Measurements from ENCODE around the gene ADAMTS1.

The ADAMTS1 gene

DNA sequence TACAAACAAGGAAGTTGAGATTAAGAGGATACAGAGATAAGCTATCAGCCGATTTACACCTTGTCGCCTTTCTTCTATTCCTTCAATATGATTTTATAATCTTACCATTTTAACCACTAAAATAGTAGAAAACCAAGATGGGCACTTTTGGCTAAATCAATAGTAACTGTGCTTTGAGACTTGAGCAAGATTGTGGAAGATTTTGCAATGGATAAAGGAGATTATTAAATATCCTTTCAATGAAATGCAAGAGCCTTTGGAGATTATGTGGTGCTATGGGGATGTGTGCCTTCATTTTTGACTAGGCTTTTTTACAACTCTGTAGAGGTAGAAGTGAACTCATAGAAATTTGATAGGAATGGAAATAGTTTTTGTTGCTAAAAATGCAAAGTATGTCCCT lies 33.7 kb downstream of the ADAMTS1 start:
- no peak for DNase-seq

DNA sequence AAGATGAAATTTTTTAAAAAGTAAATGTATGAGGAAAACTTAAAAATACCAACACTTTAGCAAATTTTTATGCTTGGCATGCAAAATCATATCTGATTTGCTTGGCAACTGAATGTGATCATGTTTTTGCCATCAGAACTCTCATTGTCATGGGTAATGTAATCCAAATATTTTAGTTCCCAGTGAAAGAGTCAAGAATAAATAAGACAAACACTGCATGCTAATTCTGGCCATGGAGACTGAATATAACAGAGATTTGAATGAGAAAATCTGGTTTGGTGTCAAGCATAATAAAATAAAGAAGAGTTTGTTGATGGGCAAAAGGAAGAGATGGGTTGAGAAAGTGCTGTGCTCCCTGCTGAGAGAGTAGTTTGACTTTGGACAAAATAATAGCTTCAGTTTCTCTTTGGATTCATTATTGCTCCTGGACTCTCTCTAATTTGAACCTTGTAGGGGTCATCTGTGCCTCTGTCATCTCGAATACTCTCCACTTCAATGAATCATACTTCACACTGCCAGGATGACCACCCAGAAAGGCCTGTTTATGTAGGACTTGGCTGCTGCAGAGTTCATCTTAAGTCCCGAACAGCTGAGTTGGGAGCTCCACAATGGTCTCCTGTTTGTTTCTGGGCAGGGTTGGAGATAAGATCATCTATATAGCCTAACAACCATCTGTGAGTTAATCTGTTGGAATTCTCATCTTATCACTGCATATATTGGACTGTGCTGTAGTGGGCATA lies 34.4 kb downstream of the ADAMTS1 start:
- no peak for DNase-seq

DNA sequence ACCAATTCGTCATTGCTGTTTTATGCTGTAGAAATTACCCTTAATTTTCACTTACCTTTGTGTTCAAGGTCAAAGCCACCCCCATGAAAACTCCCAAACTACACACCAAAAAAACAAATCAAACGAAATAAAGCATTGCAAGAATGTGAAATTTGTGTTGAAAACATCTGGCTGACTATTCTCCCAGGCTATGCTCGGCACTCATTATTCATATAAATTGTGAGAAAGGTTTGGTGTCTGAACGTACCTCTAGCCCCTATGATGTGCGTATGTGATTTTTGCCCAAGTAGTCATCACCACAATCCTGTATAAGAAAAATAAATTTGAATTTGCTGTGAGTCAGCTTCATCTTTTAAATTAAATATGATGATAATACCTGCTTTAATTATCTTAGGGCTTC lies 34.9 kb downstream of the ADAMTS1 start:
- no peak for DNase-seq

DNA sequence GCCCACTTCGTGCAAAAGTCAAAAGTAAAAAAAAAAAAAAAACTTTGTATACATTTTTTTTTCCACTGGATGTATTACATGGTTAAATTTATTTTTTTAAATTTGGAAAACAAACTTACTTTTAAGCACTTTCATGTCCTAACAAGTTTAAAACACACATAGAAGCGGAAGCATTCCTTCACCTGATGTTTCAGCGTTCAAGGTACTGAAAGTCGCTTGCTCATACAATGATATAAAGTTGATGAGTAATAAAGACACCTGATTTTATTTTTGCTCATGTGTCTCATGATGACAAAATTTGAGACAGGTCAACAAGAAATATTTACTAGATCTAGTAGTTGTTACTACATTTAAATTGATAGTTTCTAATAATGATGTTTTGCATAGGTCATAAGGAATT lies 35.5 kb downstream of the ADAMTS1 start:
- DNase-seq: no peak

DNA sequence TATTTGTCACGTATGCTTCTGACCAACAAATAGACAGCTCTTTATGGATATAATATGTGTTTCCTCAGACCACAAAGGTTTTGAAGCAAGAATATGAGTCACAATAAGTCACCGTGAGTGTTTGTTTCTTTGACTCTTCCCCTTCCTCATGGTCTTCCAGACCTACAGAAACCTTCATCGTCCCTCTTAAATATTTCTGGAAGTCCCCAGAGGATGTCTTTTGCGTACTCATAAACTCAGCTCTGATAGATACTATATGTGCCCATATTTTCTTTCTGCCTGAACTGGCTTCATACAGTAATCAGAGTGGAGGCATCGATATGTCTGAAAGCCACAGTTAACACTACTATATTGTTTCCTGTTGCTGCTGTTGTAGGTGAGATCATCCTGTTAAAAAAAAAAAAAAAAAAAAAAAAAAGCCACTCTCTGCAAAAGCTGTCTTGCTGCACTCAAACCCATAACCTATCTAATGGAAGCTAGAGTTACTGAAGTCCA lies 38.4 kb downstream of the ADAMTS1 start:
- no peak for DNase-seq

DNA sequence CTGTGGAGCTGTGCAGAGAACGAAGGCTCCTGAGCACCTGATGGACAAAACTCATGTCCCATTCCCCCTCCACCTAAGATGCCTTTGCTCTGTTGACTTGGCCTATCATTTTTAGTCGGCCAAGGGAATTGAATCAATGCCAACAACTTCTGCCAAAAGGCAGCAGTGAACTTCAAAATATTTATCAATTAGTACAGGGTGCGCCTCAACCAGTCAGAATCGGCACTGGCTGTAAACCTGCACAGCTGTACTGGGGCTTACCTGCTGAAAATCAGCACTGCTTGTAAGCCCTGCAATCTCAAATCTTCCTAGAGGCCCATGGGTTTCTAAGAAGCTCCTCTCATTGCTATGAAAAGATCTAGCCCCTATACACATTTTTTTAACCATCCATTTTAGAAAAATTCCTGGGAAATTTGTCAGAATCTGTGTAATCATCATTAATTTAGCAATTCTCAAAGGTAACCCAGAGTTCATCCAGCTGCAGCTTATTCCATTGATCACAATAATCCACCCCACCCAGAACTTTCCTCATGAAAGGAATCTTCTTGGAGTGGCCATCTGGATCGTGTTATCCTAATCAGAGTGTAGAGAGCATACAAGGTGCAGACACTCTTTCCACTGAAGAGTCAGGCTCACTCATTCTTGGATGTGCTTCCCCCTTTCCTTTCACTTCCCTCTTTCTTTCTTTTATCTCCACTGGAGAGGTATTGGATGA lies 40.2 kb downstream of the ADAMTS1 start:
- no peak for DNase-seq

DNA sequence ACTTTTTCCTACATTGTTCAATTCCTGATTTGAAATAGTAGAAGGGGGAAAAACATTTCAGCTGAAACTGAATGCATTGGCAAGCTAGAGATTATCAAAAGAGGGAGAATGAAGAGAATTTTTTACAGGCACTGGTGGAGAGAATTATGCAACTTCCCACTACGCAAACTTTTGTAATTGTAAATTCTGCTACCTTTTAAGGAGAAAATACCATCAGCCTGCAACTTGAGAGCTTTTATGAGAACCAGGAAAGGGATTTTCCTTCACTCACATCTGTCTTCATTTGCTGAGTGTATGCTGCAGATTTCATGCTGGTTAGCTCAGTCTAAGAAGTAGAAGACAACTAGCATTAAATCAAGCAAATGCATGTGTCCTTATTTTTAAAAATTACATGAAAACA lies 43.7 kb downstream of the ADAMTS1 start:
- no peak for DNase-seq

DNA sequence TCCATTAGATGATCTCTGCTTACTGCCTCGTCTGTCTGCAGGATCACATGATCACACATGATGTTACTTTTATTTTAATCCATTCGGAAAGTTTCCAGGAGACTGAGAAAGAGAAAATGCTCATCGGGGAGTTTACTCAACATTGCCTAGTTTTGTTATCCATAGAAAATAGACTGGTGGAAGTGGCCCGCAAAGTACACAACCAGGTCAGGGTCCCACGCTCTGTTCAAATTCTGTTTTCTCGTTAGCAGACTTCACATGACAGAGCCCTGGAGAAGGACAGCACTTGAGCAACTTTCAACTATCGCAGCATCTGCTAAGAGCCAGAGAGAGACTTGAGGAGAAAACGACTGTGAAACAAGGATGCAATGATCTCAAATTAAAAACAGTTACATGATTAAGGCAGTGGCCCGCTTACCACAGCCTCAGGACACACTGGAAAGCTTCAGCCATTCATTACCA lies 44.2 kb downstream of the ADAMTS1 start:
- no peak for DNase-seq

DNA sequence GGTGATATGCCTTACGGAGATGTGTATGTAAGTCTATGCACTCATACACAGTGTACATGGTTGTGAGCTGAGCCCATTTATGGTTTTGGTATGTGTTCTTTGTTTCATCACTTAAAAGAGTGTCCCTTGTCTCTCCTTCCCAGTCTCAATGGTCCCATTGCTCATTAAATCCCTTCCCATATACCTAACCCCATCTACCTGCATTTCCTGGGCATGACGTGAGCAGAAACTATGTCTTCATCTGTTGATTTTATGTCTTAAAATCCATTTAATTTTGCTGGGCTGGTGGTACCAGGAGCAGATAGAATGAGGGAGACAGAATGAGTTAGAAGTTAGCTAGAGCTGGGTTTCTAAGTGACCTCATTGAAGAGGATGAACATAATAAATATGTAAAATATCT lies 44.8 kb downstream of the ADAMTS1 start:
- DNase-seq: no peak

DNA sequence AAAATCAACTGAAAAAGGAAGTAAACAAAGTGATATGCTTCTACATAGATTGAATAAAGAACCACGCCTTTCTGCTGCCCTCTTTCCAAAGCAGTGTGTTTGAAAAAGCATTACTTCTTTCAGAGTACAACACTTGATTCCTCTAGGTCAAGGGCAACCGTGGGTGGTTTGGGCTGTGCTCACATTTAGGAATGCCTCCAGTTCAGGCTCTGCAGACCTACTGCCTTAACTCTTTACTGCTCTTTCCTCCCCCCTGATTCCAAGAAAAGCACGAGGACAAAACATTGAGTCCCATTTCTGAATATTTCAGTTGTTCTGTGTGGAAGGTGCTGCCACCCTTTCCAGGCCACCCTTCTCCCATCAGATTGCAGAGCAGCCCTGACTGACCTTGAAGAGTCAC lies 45.2 kb downstream of the ADAMTS1 start:
- no peak for DNase-seq

DNA sequence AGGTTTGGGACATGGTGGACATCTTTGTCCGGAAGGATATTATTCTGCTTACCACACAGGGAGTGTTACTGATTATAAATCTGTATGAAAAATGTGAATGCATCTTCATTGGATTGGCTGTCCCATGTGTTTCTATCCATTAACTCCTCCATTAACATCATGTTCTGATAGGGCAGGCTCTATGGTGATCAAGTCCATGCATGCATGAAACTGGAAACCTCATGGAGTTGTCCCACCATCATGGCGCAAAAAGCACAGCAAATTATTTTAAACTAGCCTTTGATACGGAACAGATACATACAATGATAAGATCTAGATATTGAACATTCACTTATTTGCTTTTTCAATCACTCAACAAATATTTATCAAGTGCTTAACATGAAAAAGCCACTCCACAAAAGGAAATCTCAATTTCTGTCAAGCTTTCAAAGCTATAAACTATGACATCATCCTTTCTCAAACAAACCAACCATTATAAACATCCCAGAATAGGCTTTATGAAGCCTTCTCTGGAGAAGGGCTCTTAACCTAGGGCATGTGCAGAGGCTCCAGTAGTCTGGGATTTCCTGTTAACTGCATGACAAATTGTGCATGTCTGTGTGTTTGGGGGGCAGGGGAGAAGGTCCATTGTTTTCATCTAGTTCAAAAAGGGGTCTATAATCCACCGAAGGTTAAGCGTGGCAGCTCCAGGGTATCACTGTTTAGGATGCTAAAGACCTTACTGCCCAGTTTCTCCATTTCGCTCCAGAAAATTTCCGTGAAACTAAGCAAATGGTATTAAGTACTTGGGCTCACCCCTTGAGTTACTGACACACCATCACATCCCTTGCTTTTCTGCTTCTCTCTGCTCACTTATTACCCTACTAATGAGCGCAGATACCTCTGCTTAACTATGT lies 46.1 kb downstream of the ADAMTS1 start:
- no peak for DNase-seq

DNA sequence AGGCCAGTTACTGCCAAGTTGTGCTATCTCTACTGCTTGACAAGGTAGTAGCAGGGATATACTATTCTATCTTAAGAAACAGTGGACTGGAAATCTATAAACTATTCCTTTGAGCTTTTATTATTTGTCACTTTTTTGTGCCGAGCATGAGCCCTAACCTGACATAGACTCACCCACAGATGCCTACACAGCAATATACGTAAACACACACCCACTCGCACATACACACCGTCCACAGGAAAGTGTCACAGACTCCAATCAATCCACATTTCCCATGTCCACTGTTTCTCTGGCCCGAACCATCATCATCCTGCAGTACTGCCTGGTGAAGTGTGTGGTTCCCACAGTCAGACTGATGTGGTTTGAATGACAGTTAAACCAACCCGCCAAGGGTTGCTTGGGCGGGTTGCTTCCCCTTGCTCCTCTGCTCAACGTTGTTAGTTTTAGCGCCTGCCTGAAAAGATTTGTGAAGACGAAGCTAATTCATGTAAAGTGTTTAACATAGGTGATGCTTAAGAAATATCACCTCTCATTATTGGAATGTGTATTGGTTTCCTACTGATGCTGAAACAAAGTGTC lies 47.2 kb downstream of the ADAMTS1 start:
- DNase-seq: no peak

DNA sequence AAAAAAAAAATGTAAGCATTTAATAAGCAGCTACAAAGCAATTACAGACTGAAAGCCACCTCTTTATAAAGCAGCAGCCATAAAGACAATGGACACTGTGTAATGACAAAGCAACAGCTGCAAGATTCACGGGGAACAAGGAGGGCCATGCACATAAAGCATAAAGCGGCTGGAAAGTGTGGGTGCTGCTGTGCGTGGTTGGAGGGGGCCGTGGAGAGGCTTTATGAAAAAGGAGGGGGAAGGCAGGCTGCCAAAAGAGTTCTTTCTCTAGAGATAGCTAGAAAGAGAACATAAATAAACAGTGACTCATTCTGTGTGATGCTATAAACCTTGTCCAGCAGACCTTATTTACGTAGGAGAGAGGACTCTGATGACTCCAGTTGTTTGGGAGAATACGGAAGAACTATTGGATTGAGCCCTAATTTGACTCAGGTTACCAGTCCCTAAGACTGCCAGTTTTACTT lies 49.3 kb downstream of the ADAMTS1 start:
- DNase-seq: no peak

DNA sequence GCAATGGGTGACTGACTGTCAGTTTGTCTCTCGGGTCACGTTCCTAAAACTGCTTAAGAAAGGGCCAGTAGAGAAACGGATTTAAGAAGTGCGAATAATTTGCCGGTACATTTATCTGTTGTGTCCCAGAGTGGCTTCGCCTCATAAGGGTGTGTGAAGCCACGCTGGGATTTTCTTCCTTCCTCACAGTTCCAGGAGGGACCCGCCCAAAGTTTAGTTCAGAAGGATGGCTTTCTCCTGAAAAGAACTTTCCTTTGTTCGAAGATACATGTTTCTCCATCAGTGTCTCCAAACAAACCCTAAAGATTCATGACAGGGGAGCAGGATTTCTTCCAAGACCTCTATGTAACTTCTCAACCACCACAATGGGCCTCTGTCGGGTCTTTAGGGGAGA lies 49.8 kb downstream of the ADAMTS1 start:
- no peak for DNase-seq

DNA sequence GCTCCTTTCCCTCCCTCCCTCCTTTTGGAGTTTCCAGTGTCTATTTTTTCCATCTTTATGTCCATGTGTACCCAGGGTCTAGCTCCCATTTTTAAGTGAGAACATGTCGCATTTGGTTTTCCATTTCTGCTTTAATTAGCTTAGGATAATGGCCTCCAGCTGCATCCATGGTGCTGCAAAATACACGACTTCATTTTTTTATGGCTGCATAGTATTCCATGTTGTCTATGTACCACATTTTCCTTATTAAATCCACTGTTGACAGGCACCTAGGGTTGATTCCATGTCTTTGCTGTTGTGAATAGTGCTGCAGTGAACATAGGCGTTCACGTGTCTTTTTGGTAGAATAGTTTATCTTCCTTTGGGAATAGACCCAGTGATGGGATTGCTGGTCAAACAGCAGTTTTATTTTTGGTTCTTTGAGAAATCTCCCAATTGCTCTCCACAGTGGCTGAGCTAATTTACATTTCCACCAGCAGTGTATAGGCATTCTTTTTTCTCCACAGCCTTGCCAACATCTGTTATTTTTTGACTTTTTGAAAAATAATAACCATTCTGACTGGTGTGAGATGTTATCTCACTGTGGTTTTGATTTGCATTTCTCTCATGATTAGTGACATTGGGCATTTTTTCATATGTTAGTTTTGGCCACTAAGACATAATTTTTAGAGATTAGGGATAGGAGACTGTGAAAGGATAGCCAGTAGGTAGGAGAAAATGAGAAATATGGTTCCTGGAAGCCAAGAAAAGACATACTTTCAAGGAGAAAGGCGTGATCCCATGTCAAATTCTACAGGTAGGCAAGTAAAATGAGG lies 50.4 kb downstream of the ADAMTS1 start:
- DNase-seq: no peak

DNA sequence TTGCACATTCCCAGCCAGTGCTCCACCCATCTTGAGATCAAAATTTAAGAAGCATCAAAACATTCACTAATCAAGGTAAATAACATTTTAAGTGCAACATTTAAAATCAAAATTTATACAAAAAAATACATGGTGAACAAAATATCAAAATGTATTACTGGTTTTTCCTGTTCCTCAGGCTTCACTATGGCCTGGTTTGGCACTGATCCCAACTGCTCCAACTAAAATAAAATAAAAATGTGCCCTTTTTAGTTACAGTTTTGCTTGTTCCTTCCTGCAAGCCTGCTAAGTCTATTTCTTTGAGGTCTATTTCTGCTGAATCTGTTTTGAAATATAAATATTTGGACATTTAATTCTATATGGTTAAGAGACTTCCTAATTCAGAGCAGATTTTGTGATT lies 54.9 kb downstream of the ADAMTS1 start:
- no peak for DNase-seq

DNA sequence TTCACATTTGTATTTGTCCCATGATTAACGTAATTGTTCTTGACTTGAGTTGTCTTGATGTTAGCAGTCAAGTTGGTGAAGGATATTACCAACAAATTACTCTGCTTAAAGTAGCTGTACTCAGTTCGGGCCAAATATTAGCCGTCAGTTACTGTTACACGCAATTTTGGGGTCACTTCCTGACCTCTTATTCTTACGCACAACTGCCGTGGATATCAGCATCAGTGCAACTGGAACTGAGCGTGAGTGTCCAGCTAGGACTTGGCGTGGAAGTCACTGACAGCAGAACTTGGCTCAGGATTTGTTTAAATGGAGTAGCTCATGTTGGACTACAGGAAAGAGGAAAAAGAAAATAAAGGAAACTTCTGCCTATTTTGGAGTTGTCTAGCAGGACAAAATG lies 56.4 kb downstream of the ADAMTS1 start:
- DNase-seq: no peak
